ENCODE results near the gene HIPK1.

Gene HIPK1

GRCh38 chr1:114021665-114022099, 92.6 kb downstream of the HIPK1 start:
- DNase-seq = no peak

- DNase-seq = no peak
Measured at GRCh38 chr1:114022877-114023276, 93.8 kb downstream of the HIPK1 start.

- peak; percentile 19 for DNase-seq
Measured at GRCh38 chr1:114023377-114023776, 94.3 kb downstream of the HIPK1 start.

GRCh38 chr1:114024049-114024448, 94.9 kb downstream of the HIPK1 start:
- DNase-seq = no peak

GRCh38 chr1:114025609-114026401, 96.7 kb downstream of the HIPK1 start:
- no peak for DNase-seq

- no peak for DNase-seq
Measured at GRCh38 chr1:114026797-114027196, 97.7 kb downstream of the HIPK1 start.

Measured in NCI-H510A (cell line).